IMR-90 (cell line): ENCODE results near the gene KLHDC7B. TPM values are rescaled to one million over a fixed set of nuclear protein-coding genes. Genes with fewer than 3 reads are reported as not detected.

Experiments
- ATAC-seq: fragments of 200-7000 bp; cut with Tn5 transposase; 2 replicates; pipeline ENCODE4 v1.9.1; 2020; ENCODE audit warnings: low read depth, mild to moderate bottlenecking, moderate library complexity
- BruUV-seq: library from RNA; stranded (reverse); fragments of 400-500 nt; replicated peaks from 2 replicates; lab custom pipeline; 2021; lab: Mats Ljungman, UMichigan
- CTCF ChIA-PET: fragments of 300-600 bp; formaldehyde crosslinking; extraction: SDS; loops from one replicate; lab custom pipeline; 2021; ENCODE audit warnings: antibody characterized with exemption; lab: Yijun Ruan, JAX
- POLR2A ChIA-PET: fragments of 300-600 bp; sonication (Branson Sonifier 250); formaldehyde crosslinking; loops from one replicate; lab custom pipeline; 2022; ENCODE audit warnings: antibody characterized with exemption; ENCODE audit not compliant: unreplicated experiment; lab: Charles Lee
- DNase-seq: peaks from one replicate; pipeline ENCODE4 v3.0.0; 2013
- H2AFZ ChIP-seq: replicated peaks from 2 replicates; pipeline ENCODE3; 2013; ENCODE audit warnings: low read length, mild to moderate bottlenecking; ENCODE audit not compliant: poor library complexity
- H2AK5ac ChIP-seq: 2 replicates; pipeline ENCODE4 v1.6.1; 2013; ENCODE audit warnings: low read depth, low read length, inconsistent platforms
- H2AK9ac ChIP-seq: replicated peaks from 2 replicates; pipeline ENCODE3; 2013; ENCODE audit warnings: mild to moderate bottlenecking, low read depth, low read length, moderate library complexity; ENCODE audit not compliant: poor library complexity
- H2BK120ac ChIP-seq: 2 replicates; pipeline ENCODE4 v1.6.1; 2013; ENCODE audit warnings: low read depth, low read length, inconsistent platforms
- H2BK15ac ChIP-seq: 3 replicates; pipeline ENCODE4 v1.6.1; 2013; ENCODE audit warnings: low read depth, low read length, inconsistent platforms
- H2BK20ac ChIP-seq: 2 replicates; pipeline ENCODE4 v1.6.1; 2013; ENCODE audit warnings: low read depth, mild to moderate bottlenecking, inconsistent platforms, low read length, moderate library complexity
- H2BK5ac ChIP-seq: 2 replicates; pipeline ENCODE4 v1.6.1; 2013; ENCODE audit warnings: mild to moderate bottlenecking, low read depth, low read length, inconsistent platforms; ENCODE audit not compliant: poor library complexity, severe bottlenecking
- H3K14ac ChIP-seq: replicated peaks from 2 replicates; pipeline ENCODE4 v1.6.1; 2013; ENCODE audit warnings: low read depth, low read length, inconsistent platforms
- H3K18ac ChIP-seq: 2 replicates; pipeline ENCODE4 v1.6.1; 2013; ENCODE audit warnings: low read depth, low read length, control low read depth
- H3K23ac ChIP-seq: 2 replicates; pipeline ENCODE4 v1.6.1; 2013; ENCODE audit warnings: low read depth, low read length, inconsistent platforms
- H3K27ac ChIP-seq: 2 replicates; pipeline ENCODE4 v1.5.1; 2013; ENCODE audit warnings: mild to moderate bottlenecking, control low read depth, low read length; ENCODE audit not compliant: insufficient read depth
- H3K27me3 ChIP-seq: 2 replicates; pipeline ENCODE4 v1.6.1; 2013; ENCODE audit warnings: low read length; ENCODE audit not compliant: control insufficient read depth, insufficient read depth
- H3K36me3 ChIP-seq: 2 replicates; pipeline ENCODE4 v1.6.1; 2013; ENCODE audit warnings: low read length, mixed read lengths; ENCODE audit not compliant: control insufficient read depth, insufficient read depth
- H3K4ac ChIP-seq: 2 replicates; pipeline ENCODE4 v1.6.1; 2013; ENCODE audit warnings: low read depth, low read length, inconsistent platforms
- H3K4me1 ChIP-seq: 2 replicates; pipeline ENCODE4 v1.6.1; 2013; ENCODE audit warnings: low read length, mixed read lengths; ENCODE audit not compliant: control insufficient read depth, insufficient read depth
- H3K4me2 ChIP-seq: 2 replicates; pipeline ENCODE4 v1.6.1; 2013; ENCODE audit warnings: low read depth, mild to moderate bottlenecking, control low read depth, low read length, moderate library complexity
- H3K4me3 ChIP-seq: 2 replicates; pipeline ENCODE4 v1.5.1; 2013; ENCODE audit warnings: low read depth, mild to moderate bottlenecking, control low read depth, low read length, moderate library complexity; ENCODE audit not compliant: insufficient read depth
- H3K56ac ChIP-seq: 2 replicates; pipeline ENCODE4 v1.6.1; 2013; ENCODE audit warnings: low read length, inconsistent platforms; ENCODE audit not compliant: insufficient read depth; ENCODE audit errors: extremely low read depth
- H3K79me1 ChIP-seq, 2 experiments: 2 replicates each; pipeline ENCODE4 v1.6.1; 2013; ENCODE audit warnings: low read length in 2 of 2, inconsistent platforms in 1 of 2, low read depth in 1 of 2
- H3K9ac ChIP-seq: 2 replicates; pipeline ENCODE4 v1.6.1; 2013; ENCODE audit warnings: low read depth, low read length, control low read depth
- H3K9me1 ChIP-seq: 2 replicates; pipeline ENCODE4 v1.6.1; 2013; ENCODE audit warnings: low read length, inconsistent platforms; ENCODE audit not compliant: insufficient read depth
- H3K9me3 ChIP-seq: 2 replicates; pipeline ENCODE4 v1.6.1; 2013; ENCODE audit warnings: low read length; ENCODE audit not compliant: control insufficient read depth, insufficient read depth
- H4K20me1 ChIP-seq: 2 replicates; pipeline ENCODE4 v1.6.1; 2013; ENCODE audit warnings: low read length, inconsistent platforms; ENCODE audit not compliant: insufficient read depth
- H4K5ac ChIP-seq: 2 replicates; pipeline ENCODE4 v1.6.1; 2013; ENCODE audit warnings: mild to moderate bottlenecking, low read depth, low read length, control low read depth
- H4K8ac ChIP-seq, 2 experiments: 2 replicates each; pipeline ENCODE4 v1.6.1; 2013; ENCODE audit warnings: low read depth in 2 of 2, low read length in 2 of 2, control low read depth in 1 of 2, inconsistent platforms in 1 of 2
- H4K91ac ChIP-seq: 2 replicates; pipeline ENCODE4 v1.6.1; 2013; ENCODE audit warnings: low read depth, low read length, inconsistent platforms; ENCODE audit not compliant: insufficient read depth
- BHLHE40 ChIP-seq: fragments of 150-350 bp; IDR thresholded peaks from 2 replicates; pipeline ENCODE4 v1.6.1; 2016; ENCODE audit warnings: mild to moderate bottlenecking, low read depth, low read length
- CEBPB ChIP-seq: IDR thresholded peaks from 2 replicates; pipeline ENCODE4 v1.6.1; 2012; ENCODE audit warnings: low read depth, low read length, improper control_type of control experiment
- CHD1 ChIP-seq: IDR thresholded peaks from 2 replicates; pipeline ENCODE4 v1.6.1; 2012; ENCODE audit warnings: low read depth, low read length, improper control_type of control experiment
- CTCF ChIP-seq: conservative IDR thresholded peaks from 2 replicates; pipeline ENCODE4 v1.5.1; 2012; ENCODE audit warnings: mild to moderate bottlenecking, low read depth, low read length, improper control_type of control experiment
- ELK1 ChIP-seq: fragments of 150-350 bp; IDR thresholded peaks from 2 replicates; pipeline ENCODE4 v1.6.1; 2016; ENCODE audit warnings: low read depth, mild to moderate bottlenecking, low read length, moderate library complexity, borderline replicate concordance
- FOS ChIP-seq: fragments of 150-350 bp; IDR thresholded peaks from 2 replicates; pipeline ENCODE4 v1.6.1; 2016; ENCODE audit warnings: low read depth, low read length
- MAFK ChIP-seq: IDR thresholded peaks from 2 replicates; pipeline ENCODE4 v1.6.1; 2012; ENCODE audit warnings: low read depth, low read length, improper control_type of control experiment
- MAZ ChIP-seq: IDR thresholded peaks from 2 replicates; pipeline ENCODE4 v1.6.1; 2012; ENCODE audit warnings: low read depth, mild to moderate bottlenecking, low read length, improper control_type of control experiment, moderate library complexity, borderline replicate concordance
- NFE2L2 ChIP-seq: fragments of 150-350 bp; IDR thresholded peaks from 2 replicates; pipeline ENCODE4 v1.6.1; 2016; ENCODE audit warnings: low read depth, mild to moderate bottlenecking, low read length
- POLR2A ChIP-seq: IDR thresholded peaks from 2 replicates; pipeline ENCODE4 v1.6.1; 2012; ENCODE audit warnings: mild to moderate bottlenecking, low read depth, low read length
- RAD21 ChIP-seq: IDR thresholded peaks from 2 replicates; pipeline ENCODE4 v1.6.1; 2012; ENCODE audit warnings: low read length, improper control_type of control experiment
- RCOR1 ChIP-seq: IDR thresholded peaks from 2 replicates; pipeline ENCODE4 v1.6.1; 2012; ENCODE audit warnings: mild to moderate bottlenecking, low read length, improper control_type of control experiment; ENCODE audit not compliant: insufficient replicate concordance
- RFX5 ChIP-seq: IDR thresholded peaks from 2 replicates; pipeline ENCODE4 v1.8.0; 2012; ENCODE audit warnings: low read depth, mild to moderate bottlenecking, low read length, moderate library complexity
- USF2 ChIP-seq: fragments of 150-350 bp; IDR thresholded peaks from 2 replicates; pipeline ENCODE4 v1.6.1; 2017; ENCODE audit warnings: mild to moderate bottlenecking, antibody characterized with exemption, low read length, low read depth
- WGBS, 2 experiments: methylation state at CpG; one replicate each; pipeline versions ENCODE4 v1.1.5 to v1.1.7; 2013; ENCODE audit warnings: missing lambda C conversion rate in 2 of 2; ENCODE audit not compliant: insufficient read length in 1 of 2; ENCODE audit errors: extremely low coverage in 2 of 2; 5-methylcytosine and 5-hydroxymethylcytosine counted together
- dilution Hi-C: fragments of 300-500 bp; cut with HindIII; formaldehyde crosslinking; loops from one replicate; pipeline ENCODE4 v1.14.3; 2018; ENCODE audit warnings: low sequenced_read_pairs; ENCODE audit not compliant: unreplicated experiment
- in situ Hi-C: fragments of 300-500 bp; cut with MboI; formaldehyde crosslinking; loops from 3 replicates; pipeline ENCODE4 v1.14.3; 2019; ENCODE audit warnings: low sequenced_read_pairs, inconsistent platforms, mixed read lengths
- intact Hi-C: fragments of 100-400 bp; cut with micrococcal nuclease; formaldehyde crosslinking; loops from 2 replicates; pipeline ENCODE4 v1.10.0; 2022
- polyA plus RNA-seq, 3 experiments: library from polyadenylated mRNA; depleted of rRNA; stranded (reverse); fragments of >200 nt; gene quantifications; 2 replicates each; pipeline ENCODE4 v1.2.3, GENCODE V29; 2012; ENCODE audit warnings: low replicate concordance in 1 of 3
- total RNA-seq: library from RNA; depleted of rRNA; stranded (reverse); fragments of >200 nt; gene quantifications from 2 replicates; pipeline ENCODE4 v1.2.3, GENCODE V29; 2012

Gene KLHDC7B
- total and polyA plus RNA-seq, 2 of the 4 experiments (the other 2 are of a cell fraction) = 0.05 TPM; not detected in 1

- peak overlapping the region; percentile 95 for H3K27ac ChIP-seq
- H3K56ac ChIP-seq = peak overlapping the region; percentile 81
- H3K23ac ChIP-seq = peak overlapping the region; percentile 73
- peak overlapping the region; percentile 100 for H2AK9ac ChIP-seq
- H4K5ac ChIP-seq = peak overlapping the region; percentile 98
- peak overlapping the region; percentile 100 for H3K4me3 ChIP-seq
- peak overlapping the region; percentile 0; the same call in 1 of the 3 replicates for H2BK15ac ChIP-seq
- peak overlapping the region; percentile 87 for H3K4me2 ChIP-seq
- H3K14ac ChIP-seq = peak overlapping the region; percentile 87
- peak overlapping the region; percentile 81; the same call in 1 of the 2 replicates for H3K18ac ChIP-seq
- no peak overlapping the region for H2BK20ac ChIP-seq
- intact Hi-C loops = no loop called here
- peak overlapping the region; percentile 88 for H2BK5ac ChIP-seq
- ChIA-PET CTCF (no interaction called here), POLR2A (no interaction called here)
- dilution Hi-C loops = no loop called here
- ATAC-seq = no peak; the same call in 1 of the 2 replicates
- peak overlapping the region; percentile 98 for H3K9ac ChIP-seq
- peaks cover 28% of the 10 kb centered on the region for H3K36me3 ChIP-seq
- H3K4me1 ChIP-seq = peaks cover 4% of the 10 kb centered on the region
- peak overlapping the region; percentile 97 for H2AK5ac ChIP-seq
- peak overlapping the region; percentile 70 for H4K91ac ChIP-seq
- H3K79me1 ChIP-seq = peaks cover 8 to 49% of the 10 kb centered on the region in 2 experiments
- WGBS, 2 experiments = 23% methylated on average over 9 of the region's 21 CpGs; no CpG with 5 or more reads in 1 of the 2 experiments
- no TSS peak for BruUV-seq
- peak overlapping the region; percentile 97 for H3K4ac ChIP-seq
- no peak for DNase-seq
- peak overlapping the region; percentile 99 for H2AFZ ChIP-seq
- H3K9me3 ChIP-seq = no peaks in the 10 kb centered on the region
- H4K20me1 ChIP-seq = no peaks in the 10 kb centered on the region; the same call in 1 of the 2 replicates
- H3K27me3 ChIP-seq = no peaks in the 10 kb centered on the region
- no peaks in the 10 kb centered on the region for H3K9me1 ChIP-seq
- H4K8ac ChIP-seq = peak overlapping the region; percentile 80 to 90
- peak overlapping the region; percentile 70 for H2BK120ac ChIP-seq
- in situ Hi-C loops = no loop called here
- TF ChIP-seq RCOR1 (no peak), USF2 (no peak), NFE2L2 (no peak), POLR2A (no peak), RFX5 (no peak), RAD21 (no peak), ELK1 (no peak), MAZ (no peak), CEBPB (no peak), MAFK (no peak), CTCF (no peak), BHLHE40 (no peak), FOS (no peak), CHD1 (no peak)
Observed at GRCh38 chr22:50506611-50507420, 38.9 kb upstream of the KLHDC7B start.
